H1 (cell line): ENCODE measurements around the gene PAFAH1B1.

ENCODE experiments used
- E2F6 ChIP-seq: IDR thresholded peaks from 2 replicates; pipeline ENCODE4 v1.6.1; 2012; ENCODE audit warnings: inconsistent platforms
- TAF1 ChIP-seq: IDR thresholded peaks from 2 replicates; pipeline ENCODE4 v1.6.1; 2011; ENCODE audit warnings: mild to moderate bottlenecking, low read depth, low read length

DNA sequence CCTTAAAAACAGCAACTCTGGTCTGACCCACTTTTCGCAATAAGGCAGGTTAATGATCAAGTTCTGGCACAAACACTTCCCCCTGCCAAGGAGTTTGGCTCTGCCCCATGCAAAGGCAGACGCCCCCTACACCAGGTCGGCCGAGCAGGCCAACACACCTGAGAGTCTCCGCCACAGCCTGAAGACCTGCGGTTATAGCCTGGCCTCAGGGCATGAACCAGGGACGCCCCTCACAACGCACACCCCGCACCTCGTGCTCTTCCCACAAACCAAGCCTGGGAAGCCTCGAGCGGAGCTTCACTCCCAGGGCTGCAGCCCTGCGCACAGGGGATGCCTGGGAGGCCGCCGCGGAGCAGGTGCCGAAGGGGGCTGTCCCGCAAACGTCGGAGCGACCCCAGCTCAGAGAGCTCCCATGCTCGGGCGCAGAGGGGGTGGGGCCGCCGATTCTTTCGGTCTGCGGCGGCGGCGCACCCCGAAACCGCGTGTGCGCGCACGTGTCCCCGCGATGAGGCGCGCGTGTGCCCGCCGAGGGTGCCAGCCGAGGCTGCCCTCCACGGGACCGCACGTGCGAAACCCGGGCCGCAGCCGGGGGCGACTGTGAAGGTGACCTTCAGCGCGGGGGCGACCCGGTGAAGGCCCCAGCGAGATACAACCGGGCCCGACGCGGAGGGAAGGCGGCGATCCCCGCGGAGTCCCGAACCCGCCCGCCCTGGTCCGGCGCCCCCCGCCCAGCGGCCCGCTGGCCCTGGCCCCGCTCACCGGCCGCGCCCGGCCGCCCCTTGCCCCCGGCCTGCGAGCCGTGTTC lies 117.6 kb downstream of the PAFAH1B1 start:
- TF ChIP-seq TAF1 (no peak), E2F6 (peak; percentile 92)
